HG03442 (cell line): ENCODE measurements around the gene PPP1R14B.

Source experiments
- ATAC-seq: cut with Tn5 transposase; IDR thresholded peaks from one replicate; pipeline ENCODE4 v1.9.1; 2021; ENCODE audit warnings: mild to moderate bottlenecking, moderate library complexity; ENCODE audit not compliant: unreplicated experiment

Gene PPP1R14B

GRCh38 chr11:64246871-64247728 lies at the start of gene PPP1R14B:
Gene PPP1R14B (minus strand): TSS chr11:64246943. CDS start chr11:64246673, 270 bp downstream.
- ATAC-seq, result no peak

GRCh38 chr11:64296236-64296635 lies 49.5 kb upstream of the PPP1R14B start:
- ATAC-seq, result no peak

GRCh38 chr11:64295760-64296159 lies 49.0 kb upstream of the PPP1R14B start:
- no peak for ATAC-seq

GRCh38 chr11:64294774-64295173 lies 48.0 kb upstream of the PPP1R14B start:
- no peak for ATAC-seq

GRCh38 chr11:64292460-64293254 lies 45.9 kb upstream of the PPP1R14B start:
- no peak for ATAC-seq

- ATAC-seq, result no peak
These were observed 45.2 kb upstream of the PPP1R14B start for GRCh38 chr11:64291752-64292459.

- no peak for ATAC-seq
These were observed 44.6 kb upstream of the PPP1R14B start, which contains the start of gene KCNK4 for GRCh38 chr11:64291262-64291751. Gene KCNK4 (plus strand): TSS chr11:64291302. CDS start chr11:64293019, 1,717 bp downstream.

- no peak for ATAC-seq
These were observed 43.9 kb upstream of the PPP1R14B start for GRCh38 chr11:64290352-64291261.

- ATAC-seq, result no peak
These were observed 42.3 kb upstream of the PPP1R14B start for GRCh38 chr11:64289002-64289564.

GRCh38 chr11:64288353-64288750 lies 41.6 kb upstream of the PPP1R14B start:
- no peak for ATAC-seq

GRCh38 chr11:64287676-64288352 lies 41.1 kb upstream of the PPP1R14B start:
- no peak for ATAC-seq

GRCh38 chr11:64286801-64287159 lies 40.0 kb upstream of the PPP1R14B start:
- no peak for ATAC-seq

GRCh38 chr11:64285885-64286800 lies 39.4 kb upstream of the PPP1R14B start:
- no peak for ATAC-seq

- ATAC-seq, result peak; percentile 60
These were observed 38.5 kb upstream of the PPP1R14B start, which contains the start of gene GPR137 for GRCh38 chr11:64284962-64285884. Gene GPR137 (plus strand): TSS chr11:64285848. CDS start chr11:64286525, 677 bp downstream.

- ATAC-seq, result peak; percentile 55
These were observed 37.6 kb upstream of the PPP1R14B start, which contains the start of gene BAD for GRCh38 chr11:64284048-64284961. Gene BAD (minus strand): TSS chr11:64284665. CDS start chr11:64284368, 297 bp downstream.

GRCh38 chr11:64283092-64283491 lies 36.3 kb upstream of the PPP1R14B start:
- no peak for ATAC-seq
